Stimulated activated CD8-positive, alpha-beta memory T cell treated with anti-CD3 and anti-CD28 coated beads, Interleukin-7, amount 100 ng/mL, for 24 hours (primary cell): ENCODE measurements around the gene POLD1.
A peak's percentile ranks its signal among the peaks of the same experiment; 100 is the strongest.
"Not testable (repeated sequence)": the region's sequence is repeated elsewhere in the genome, so short reads cannot be mapped to it uniquely, and the experiment has no call there.

Experiments used
- DNase-seq: peaks from one replicate; pipeline ENCODE4 v3.0.0-alpha.2; 2020; ENCODE audit warnings: low read depth

Gene POLD1

DNA sequence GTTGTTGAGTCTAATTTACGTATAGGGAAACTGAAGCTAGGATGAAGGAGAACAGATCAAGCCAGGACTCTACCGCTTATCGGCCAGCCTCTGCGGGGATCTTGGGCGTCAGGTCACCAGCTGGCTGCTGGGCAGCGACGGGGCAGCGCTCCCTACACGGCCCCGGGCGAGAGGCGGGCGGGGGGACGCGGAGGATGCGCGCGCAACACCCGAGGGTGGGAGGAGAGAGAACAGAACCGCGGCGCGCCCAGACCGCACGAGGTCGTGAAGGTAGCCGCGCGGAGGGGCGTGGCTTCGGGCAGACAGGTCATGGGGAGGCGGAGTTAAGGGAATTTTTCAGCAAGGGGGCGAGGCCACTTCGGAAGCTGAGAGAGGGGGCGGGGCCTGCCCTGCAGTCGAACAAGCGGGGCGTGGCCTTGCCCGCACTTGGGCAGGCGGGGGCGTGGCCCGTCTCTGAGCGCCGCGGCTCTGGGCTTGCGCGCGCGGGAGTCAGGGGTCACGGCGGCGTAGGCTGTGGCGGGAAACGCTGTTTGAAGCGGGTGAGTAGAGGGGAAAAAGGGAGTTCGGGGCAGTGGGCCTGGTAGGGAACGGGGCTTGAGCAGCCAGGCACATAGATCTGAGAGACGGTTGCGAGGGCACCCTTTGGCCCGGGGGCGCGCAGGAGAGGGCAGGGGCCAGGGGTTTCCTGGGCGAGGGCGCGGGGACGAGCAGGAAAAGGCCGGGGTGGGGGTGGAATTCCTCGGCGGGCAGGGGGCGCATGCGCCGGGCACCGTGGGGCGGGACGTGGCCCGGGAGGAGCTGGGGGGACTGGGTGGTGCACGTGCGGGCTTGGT is at the start of gene POLD1:
Gene POLD1 (plus strand): TSS at position 496 of the 833 bp plus-strand sequence. CDS start 14,505 bp downstream, outside the sequence.
- DNase-seq: peak; percentile 96

DNA sequence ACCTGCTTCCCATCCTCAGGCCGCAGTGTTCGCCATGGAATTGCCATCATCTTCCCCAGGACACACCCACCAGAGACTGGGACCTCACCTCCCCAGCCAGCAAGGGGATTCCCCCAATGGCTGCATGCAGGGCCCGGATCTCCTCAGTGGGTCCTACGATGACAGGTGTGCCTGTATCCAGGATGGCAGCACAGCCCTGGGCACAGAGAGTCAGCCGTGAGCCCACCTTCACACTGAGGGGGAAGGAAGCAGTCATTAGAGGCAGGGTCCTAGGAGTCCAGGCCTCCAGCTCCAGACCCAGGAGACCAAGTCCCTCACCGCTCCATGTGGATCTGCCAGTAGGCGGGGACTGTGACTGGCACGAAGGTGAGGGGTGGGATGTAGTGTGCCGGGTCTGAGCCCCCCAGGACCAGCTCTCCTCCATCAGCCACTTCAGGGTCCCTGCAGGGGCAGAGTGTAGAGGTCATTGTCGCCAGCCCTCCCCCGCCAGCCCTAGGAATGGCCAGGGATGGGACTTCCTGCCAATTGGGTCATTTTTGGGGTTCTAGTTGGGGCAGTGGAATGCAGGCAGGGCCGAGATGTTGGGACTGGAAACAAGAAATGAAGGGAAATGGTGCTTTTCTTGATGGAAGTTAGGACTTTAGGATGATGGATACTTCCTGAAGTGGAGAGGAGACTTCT is 49.3 kb upstream of the POLD1 start:
- no peak for DNase-seq

DNA sequence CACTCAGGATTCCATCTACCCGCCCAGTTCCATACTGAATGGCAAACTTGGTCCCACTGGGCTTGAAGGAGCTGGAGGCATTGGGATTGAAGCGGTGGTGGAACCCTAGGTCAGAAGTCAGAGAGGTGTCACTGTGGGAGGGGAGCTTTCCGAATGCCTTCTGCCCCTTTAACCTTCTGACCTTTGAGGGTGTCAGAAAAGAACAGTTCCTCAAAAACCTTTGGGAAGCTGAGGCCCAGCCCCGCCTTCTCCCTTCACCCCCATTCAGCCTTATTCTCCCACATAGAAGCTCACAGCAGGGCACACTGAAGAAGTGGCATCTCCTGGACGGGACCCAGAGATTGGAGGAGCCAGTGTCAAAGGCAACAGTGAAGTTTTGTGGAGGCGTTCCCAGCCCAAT is 47.1 kb upstream of the POLD1 start:
- DNase-seq: not testable (repeated sequence)

DNA sequence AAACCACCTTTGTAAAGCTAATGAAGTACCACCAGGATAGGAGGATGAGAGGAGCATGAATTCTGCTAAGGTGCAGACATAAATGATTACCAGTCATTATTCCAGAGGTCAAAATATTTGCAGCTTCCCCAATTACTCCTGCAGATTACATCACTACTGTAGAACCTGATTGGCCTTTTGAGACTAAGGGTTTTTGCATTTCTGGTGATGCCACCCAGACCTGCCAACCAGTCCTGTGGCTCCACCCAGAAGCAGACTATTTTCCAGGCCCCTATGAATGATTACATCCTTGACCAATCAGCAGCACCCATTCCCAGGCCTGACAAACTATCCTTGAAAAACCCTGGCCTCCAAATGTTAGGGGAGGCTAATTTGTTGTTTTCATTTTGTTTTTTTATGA is 43.8 kb upstream of the POLD1 start:
- DNase-seq: no peak

DNA sequence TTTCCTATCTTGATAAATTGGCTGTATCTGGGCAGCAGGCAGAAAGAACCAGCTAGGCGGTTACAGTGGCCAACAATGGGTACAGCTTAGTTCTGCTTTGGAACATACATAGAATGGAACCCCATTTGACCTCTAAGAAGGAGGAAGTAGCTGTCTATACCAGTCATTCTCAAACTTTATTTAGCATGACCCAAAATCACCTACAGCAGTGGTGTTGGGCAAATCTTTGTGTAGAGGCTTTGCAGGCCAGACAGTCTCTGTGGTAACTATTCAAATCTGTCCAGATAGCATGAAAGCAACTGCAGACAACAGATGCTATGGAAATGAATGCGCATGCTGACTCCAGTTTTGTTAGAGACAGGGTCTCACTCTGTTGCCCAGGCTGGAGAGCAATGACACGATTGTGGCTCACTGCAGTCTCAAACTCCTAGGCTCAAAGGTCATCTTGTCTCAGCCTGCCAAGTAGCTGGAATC is 43.0 kb upstream of the POLD1 start:
- DNase-seq: no peak

DNA sequence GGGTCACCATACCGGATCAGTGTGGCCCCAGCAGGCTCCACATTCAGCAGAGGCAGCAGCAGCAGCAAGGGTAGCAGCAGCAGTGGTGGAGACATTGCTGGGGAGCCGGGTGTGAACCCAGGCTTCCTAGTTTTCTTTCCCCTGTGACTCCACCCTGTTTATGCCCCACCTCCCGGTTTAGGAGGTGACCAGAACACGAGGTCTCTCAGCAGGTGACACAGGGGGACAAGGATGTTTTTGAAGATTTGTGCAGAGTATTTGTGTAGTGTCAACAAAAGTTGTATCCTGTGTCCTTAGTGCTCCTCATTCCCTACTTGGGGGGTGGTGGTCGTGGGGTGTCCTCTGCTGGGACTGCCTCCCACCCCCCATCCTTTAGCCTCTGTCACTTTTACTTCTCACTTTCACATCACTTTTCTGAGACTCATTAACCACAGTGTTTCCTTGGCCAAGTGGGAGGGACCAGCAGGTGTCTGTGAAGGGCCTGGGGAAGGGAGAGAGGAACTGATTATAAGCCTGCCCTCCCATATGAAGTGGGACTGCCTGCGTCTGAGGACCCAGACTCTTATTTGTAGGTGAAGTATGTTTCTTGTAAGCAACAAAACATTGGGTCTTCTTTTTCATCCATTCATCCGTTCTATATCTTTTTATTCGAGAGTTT is 39.4 kb upstream of the POLD1 start:
- DNase-seq: no peak

DNA sequence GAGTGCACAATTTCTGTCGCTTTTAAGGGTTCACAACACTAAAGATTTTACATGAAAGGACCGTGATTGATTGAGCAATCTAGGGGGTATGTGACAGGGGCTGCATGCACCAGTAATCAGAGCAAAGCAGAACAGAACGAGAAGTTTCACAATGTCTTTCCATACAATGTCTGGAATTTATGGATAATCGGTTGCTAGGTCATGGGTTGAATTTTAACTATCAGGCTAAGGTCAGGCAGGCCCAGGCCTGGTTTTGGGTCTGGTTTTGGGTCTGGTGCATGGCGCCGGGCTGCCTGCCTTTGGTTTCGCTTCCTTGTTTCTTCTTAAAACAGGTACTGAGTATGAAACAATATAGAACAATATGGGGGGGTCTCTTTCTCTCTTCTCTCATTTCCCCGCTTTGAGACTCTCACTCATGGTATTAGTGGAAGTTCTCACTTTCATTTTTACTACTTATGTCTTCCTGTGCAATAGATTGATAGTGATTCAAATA is 37.0 kb upstream of the POLD1 start:
- not testable (repeated sequence) for DNase-seq

DNA sequence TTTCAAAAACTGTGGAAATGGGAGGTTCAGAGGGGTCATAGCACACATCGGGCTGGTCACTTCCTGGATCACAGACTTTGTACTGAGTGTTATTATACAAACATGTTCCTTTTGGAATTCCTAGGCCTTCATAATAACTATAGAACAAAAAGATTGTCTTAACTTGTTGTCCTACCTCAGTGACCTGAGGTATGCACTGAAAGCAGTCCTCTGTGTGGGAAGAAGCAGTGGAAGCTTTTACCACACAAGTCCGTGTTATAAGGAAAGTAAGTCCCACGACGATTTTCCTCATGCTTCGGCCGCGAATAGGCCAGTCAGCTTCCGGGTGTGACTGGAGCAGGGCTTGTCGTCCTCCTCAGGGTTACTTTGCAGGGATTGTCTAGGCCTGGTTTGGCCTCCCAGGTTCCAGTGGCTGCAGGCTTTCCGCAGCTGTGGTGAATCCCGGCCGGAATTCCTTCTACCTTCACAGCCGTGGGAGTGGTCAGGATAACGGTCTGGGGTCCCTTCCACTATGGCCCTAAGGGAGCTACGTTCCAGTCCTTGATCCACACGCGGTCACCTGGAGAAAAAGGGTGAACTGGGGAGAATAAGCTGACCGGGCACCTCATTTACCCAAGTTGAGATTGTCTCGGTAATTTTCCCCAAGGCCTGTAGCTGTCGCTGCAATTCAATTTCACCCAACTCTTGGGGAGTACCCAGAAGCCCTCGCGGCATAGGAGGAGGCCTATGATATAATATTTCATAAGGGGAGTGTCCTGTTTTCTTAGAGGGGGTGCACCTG is 34.7 kb upstream of the POLD1 start:
- no peak for DNase-seq

DNA sequence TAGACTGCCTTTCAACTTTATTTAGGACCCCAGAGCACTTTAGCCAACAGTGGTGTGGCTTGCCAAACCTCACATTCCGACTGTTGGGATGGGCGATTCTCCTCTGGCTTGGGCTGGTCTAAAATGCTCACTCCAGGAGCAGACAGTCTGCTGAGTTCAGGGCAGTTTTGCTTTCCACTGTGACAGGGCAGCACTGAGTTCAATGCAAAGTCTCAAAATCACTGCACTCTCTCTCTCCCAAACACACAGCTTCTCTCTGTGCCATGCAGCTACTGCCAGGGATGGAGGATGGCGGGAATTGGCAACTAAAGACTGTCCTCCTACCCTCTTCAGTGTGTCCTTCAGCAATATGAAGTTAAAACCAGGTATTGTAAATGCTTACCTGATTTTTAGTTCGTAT is 31.9 kb upstream of the POLD1 start:
- no peak for DNase-seq

DNA sequence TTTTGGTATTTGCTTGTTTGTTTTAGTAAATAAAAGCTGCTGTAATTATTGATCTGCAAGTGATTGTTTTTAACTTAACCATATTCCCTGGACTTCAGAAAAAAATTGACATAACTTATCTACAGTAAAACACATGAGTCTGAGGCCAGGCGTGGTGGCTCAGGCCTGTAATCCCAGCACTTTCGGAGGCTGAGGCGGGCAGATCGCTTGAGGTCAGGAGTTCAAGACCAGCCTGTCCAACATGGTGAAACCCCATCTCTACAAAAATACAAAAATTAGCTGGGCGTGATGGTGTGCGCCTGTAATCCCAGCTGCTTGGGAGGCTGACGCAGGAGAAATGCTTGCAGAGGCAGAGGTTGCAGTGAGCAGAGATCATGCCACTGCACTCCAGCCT is 30.7 kb upstream of the POLD1 start:
- DNase-seq: not testable (repeated sequence)

DNA sequence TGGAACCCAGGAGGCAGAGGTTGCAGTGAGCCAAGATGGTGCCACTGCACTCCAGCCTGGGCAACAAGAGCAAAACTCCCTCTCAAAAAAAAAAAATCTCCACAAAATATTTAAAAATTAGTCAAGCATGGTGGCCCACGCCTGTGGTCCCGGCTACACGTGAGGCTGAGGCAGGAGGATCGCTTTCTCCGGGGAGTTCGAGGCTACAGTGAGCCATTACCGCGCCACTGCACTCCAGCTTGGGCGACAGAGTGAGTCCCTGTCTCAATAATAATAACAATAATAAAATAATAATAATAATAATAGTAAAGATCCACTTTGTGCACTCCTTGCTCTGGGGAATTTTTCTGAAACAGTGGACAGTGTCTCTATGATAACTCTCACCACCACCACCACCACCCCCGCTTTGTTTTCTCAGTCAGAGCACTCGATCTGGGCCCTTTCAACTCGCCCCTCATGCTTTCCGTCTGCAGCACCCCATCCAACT is 27.4 kb upstream of the POLD1 start:
- DNase-seq: no peak

DNA sequence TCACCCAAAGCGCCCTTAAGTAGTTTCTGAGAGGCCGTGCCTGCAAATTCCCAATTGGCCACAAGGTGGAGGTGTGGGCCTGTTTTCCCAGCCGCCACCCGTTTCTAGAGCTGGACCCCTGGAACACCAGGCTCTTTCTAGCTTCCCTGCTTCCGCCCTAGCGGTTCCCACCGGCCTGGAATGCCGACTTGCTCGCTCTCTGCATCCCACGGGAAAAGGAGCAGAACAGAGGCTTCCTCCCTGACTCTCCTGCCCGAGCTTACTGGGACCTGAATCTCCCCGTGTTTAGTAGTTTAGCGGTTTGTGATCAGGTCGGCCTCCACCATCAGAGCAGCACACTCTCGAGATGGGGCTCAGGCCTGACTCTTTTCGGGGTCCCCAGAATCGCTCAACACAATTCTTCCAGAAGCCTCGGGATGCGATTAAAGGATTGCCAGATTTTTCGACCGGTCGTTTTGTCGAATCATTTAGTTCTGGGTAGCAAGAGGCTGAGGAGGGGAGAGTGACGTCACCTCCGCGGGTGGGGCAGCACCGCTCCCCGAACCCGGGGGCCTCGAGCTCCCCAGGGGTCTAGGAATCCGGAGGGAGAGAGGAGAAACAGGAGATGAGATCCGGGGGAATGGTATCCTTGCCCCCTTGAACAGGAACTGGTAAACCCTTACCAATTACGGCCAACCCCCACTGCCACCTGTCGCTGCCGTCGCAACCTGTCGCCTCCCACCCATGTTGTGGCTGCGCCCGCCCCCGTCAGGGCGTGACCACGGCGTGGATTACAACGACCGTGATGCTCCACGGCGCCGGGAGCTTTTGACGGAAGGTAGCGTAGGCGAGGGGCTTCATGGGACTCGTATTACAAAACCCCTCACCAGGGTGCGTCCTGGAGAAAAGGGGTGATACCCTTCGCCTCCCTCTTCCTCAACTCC is 26.7 kb upstream of the POLD1 start:
- DNase-seq: peak; percentile 77

DNA sequence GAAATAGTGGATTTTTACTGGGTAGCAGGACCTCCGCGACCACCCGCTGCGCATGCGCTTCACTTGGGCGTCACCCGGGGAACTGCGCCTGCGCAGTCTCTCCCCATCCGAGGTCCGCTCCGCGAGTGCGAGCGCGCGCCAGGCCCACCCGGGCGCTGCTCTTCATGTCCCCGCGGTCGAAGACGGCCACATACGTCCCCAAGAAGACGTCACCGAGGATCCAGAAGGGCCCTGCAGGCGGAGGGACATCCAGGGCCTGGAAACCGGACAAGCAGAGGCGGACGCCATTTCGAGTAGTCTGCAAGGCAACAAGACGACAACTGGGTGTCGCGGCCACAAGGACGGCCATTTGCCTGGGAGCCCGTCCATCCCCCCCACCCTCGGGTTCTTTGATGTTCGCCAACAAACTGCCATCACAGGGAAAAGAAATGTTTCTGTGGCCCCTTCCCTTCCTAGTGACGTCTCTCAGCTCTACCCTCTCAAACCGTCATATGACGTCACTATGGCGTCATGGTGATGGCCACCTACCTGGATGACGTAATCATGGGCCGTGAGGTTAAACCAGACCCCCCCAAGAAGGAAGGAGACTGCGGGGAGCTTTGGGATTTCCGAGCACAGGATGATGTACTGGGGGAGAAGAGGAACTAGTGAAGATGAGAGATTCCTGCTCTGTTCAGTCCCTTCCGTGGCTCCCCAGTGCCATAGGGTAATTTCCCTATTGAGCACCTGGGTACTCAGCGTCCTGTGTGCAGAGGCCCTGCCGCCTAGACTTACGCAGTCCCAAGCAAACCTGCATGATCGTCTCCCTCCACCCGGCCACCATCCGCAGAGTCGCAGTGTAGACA is 25.4 kb upstream of the POLD1 start:
- peak; percentile 55 for DNase-seq

DNA sequence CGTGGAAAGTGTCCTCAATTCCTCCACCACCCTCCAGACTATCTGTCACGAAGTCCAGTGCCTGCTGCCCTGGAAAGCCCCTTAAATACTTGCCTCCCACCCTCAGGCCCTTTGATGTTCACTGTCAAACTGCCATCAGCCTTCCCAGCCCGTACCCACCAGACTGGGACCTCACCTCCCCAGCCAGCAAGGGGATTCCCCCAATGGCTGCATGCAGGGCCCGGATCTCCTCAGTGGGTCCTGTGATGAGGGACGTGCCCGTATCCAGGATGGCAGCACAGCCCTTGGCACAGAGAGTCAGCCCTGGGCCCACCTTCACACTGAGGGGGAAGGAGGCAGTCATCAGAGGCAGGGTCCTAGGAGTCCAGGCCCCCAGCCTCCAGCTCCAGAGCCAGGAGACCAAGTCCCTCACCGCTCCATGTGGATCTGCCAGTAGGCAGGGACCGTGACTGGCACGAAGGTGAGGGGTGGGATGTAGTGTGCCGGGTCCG is 24.8 kb upstream of the POLD1 start:
- DNase-seq: no peak

DNA sequence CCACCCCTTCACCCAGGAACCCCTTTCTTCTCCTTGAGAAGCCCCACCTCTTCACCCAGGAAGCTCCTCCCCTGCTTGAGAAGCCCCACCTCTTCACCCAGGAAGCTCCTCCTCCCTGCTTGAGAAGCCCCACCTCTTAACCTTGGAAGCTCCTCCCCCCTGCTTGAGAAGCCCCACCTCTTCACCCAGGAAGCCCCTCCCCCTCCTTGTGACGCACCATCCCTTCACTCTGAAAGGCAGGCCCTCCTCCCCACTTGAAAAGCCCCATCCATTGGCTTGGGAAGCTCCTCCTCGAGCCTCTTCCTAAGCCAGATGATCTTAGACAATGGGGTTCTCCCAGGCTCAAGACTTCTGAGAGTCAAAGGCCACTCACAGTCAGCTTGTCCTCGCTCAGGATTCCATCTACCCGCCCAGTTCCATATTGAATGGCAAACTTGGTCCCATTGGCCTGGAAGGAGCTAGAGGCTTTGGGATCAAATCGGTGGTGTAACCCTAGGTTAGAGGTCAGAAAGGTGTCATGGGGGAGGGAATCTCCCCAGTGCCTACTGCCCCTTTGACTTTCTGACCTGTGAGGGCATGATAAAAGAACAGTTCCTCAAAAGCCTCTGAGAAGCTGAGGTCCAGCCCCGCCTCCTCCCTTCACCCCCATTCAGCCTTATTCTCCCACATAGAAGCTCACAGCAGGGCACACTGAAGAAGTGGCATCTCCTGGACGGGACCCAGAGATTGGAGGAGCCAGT is 22.7 kb upstream of the POLD1 start:
- DNase-seq: no peak

DNA sequence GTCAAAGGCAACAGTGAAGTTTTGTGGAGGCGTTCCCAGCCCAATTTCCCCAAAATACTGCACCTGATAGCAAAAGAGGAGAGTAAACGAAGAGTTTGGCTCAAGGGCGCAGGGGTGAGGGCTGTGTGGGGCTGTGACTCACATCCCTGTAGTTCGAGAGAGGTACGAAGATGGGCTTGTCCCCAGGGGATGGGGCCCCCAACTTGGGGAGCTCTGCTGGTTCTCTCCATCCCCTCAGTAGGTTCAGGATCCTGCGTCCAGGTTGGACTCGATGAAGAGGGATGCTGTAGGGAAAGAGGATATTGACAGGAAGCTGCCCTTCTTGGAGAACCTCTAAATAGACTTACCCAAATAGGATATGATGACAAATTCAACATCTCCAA is 22.1 kb upstream of the POLD1 start:
- no peak for DNase-seq

DNA sequence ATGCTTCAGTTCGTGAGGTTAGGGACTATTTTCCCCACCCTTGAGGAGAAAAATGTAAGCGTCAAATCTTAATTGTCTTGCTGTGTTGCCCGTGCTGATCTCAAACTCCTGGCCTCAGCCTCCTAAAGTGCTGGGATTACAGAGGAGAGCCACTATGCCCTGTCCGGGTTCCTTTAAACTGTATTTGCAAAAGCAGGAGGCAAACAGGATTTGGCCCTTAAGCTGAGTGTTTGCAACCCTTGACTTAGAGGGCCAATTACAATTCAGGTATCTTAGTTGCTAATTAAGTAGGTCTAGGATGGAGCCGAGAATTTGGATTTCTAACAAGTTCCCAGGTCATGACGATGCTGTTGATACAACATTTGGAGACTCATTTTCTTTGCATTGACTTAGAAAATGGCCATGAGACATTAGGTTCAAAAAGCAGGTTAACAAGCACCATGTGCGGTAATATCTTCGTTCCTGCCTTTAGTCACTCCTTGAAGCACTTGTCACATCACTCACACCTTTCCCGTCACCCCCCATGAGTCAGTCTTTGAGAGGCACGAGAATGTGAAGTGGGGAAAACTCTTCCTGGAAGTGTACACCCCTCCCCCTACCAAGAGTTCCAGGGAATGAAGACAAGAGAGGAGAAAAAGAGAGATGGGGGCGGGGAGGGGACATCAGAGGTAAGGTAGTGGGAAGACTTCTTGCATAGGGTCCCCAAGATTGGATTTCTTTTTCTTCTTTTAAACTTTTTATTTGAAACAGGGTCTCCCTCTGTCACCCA is 21.3 kb upstream of the POLD1 start:
- no peak for DNase-seq
